Kidney (tissue), 14 donors: ENCODE measurements around the gene FABP2. TPM values are rescaled to one million over a fixed set of nuclear protein-coding genes. Genes with fewer than 3 reads are reported as not detected.
A peak's percentile ranks its signal among the peaks of the same experiment; 100 is the strongest.

Experiments
- DNase-seq, 5 donors: peaks; one replicate each; pipeline ENCODE4 v3.0.0-alpha.2; 2013 to 2020
- FAIRE-seq: peaks from 2 replicates; lab custom pipeline; 2012; peaks lifted over from hg19 to GRCh38; lab: Jason Lieb, UNC
- H3K27ac ChIP-seq, 2 donors: one replicate each; pipeline ENCODE4 v1.7.0; 2013; ENCODE audit warnings: low read depth in 2 of 2, low read length in 2 of 2, inconsistent platforms in 1 of 2
- H3K27me3 ChIP-seq: one replicate; pipeline ENCODE4 v1.7.1; 2013; ENCODE audit warnings: low read length, inconsistent platforms; ENCODE audit not compliant: control insufficient read depth, insufficient read depth
- H3K36me3 ChIP-seq, 3 donors: one replicate each; pipeline versions ENCODE4 v1.7.0 to v1.7.1; 2013; ENCODE audit warnings: low read length in 3 of 3, control low read depth in 1 of 3, inconsistent platforms in 1 of 3; ENCODE audit not compliant: insufficient read depth in 3 of 3, control insufficient read depth in 2 of 3
- H3K4me1 ChIP-seq, 3 donors: one replicate each; pipeline versions ENCODE4 v1.7.0 to v1.7.1; 2013; ENCODE audit warnings: low read length in 3 of 3, inconsistent platforms in 1 of 3, low read depth in 1 of 3; ENCODE audit not compliant: control insufficient read depth in 2 of 3, insufficient read depth in 2 of 3
- H3K4me3 ChIP-seq, 3 donors: one replicate each; pipeline versions ENCODE4 v1.7.0 to v1.8.1; 2013; ENCODE audit warnings: low read length in 3 of 3, control low read depth in 1 of 3, inconsistent platforms in 1 of 3
- H3K9ac ChIP-seq, 3 donors: one replicate each; pipeline versions ENCODE4 v1.7.0 to v1.7.1; 2013; ENCODE audit warnings: low read length in 3 of 3, control low read depth in 1 of 3, inconsistent platforms in 1 of 3
- H3K9me3 ChIP-seq, 3 donors: one replicate each; pipeline versions ENCODE4 v1.7.0 to v1.7.1; 2013; ENCODE audit warnings: low read length in 3 of 3, control low read depth in 1 of 3, inconsistent platforms in 1 of 3; ENCODE audit not compliant: control insufficient read depth in 2 of 3, insufficient read depth in 1 of 3
- intact Hi-C: fragments of 100-400 bp; cut with DNase I; formaldehyde crosslinking; loops from one replicate; pipeline ENCODE4 v1.11.1; 2022
- polyA plus RNA-seq: library from polyadenylated mRNA; stranded (reverse); fragments of 350-450 nt; fragmentation: Illumina TruSeq; extraction: RNeasy Lipid Tissue Mini Kit (QIAGEN cat#74804); gene quantifications from one replicate; pipeline ENCODE4 v1.2.3, GENCODE V29; 2014; ENCODE audit warnings: low read depth, low replicate concordance; ENCODE audit not compliant: insufficient read depth
- total RNA-seq: library from RNA; stranded (reverse); fragmentation: NEBNext Ultra II Directional; extraction: Animal tissue kit (Norgen Biotek cat#: 25700); gene quantifications from one replicate; pipeline ENCODE4 v1.2.1, GENCODE V29; 2021
- TF ChIP-seq, protein P1 (sequence below): IDR thresholded peaks from 3 replicates; pipeline ENCODE4 v1.5.1; 2012; ENCODE audit warnings: mild to moderate bottlenecking, moderate library complexity, borderline replicate concordance; ENCODE audit not compliant: insufficient read depth; ENCODE audit errors: extremely low read depth
- donor health status: control.
- donor health status: control.
- donor health status: control.
- donor health status: control.
- donor health status: control.
- donor health status: DM: yes; HTN: yes; CAD: no.
- donor health status: Normal renal cell carcinoma (clear cell type).

Gene FABP2
- total and polyA plus RNA-seq, 2 donors from 2014 or later = not detected

DNA sequence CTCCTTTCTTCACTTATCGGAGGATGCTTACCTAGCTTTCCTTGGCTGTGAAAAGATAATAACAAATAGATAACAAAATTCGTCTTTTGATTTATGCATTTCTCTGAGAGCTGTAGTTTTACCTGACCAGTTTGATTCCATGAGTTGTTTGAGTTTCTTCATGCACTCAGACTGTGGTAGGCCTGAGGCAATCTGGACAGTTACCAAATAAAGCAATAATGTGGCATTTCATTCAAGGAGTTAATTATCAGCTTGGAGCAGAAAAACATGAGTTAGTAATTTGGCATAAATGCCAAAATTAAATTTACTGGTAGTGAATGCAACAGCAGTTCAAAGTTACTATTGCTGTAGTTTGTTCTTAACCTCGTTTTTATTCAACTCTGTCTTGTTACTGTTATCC is 53.5 kb downstream of the FABP2 start:
- H3K36me3 ChIP-seq = peaks cover 0 to 21% (median 8%) of the 10 kb centered on the region in 3 donors
- TF ChIP-seq, protein P1, sequence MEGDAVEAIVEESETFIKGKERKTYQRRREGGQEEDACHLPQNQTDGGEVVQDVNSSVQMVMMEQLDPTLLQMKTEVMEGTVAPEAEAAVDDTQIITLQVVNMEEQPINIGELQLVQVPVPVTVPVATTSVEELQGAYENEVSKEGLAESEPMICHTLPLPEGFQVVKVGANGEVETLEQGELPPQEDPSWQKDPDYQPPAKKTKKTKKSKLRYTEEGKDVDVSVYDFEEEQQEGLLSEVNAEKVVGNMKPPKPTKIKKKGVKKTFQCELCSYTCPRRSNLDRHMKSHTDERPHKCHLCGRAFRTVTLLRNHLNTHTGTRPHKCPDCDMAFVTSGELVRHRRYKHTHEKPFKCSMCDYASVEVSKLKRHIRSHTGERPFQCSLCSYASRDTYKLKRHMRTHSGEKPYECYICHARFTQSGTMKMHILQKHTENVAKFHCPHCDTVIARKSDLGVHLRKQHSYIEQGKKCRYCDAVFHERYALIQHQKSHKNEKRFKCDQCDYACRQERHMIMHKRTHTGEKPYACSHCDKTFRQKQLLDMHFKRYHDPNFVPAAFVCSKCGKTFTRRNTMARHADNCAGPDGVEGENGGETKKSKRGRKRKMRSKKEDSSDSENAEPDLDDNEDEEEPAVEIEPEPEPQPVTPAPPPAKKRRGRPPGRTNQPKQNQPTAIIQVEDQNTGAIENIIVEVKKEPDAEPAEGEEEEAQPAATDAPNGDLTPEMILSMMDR = no peak
- H3K27me3 ChIP-seq = no peaks in the 10 kb centered on the region
- no peaks in the 10 kb centered on the region for H3K9me3 ChIP-seq
- H3K4me1 ChIP-seq = peaks cover 0 to 8% (median 0%) of the 10 kb centered on the region in 3 donors
- FAIRE-seq (peak; percentile 86), DNase-seq (peak in 2 of 5 donors; percentile 20 to 32)
- no peak overlapping the region for H3K27ac ChIP-seq
- H3K4me3 ChIP-seq = no peak overlapping the region
- intact Hi-C loops = no loop called here
- H3K9ac ChIP-seq = no peak overlapping the region

Other genes starting within 250 kb of the FABP2 start
- 0.19 TPM for gene MYOZ2, start 186.3 kb downstream of the FABP2 start, total RNA-seq
- gene MYOZ2, start 186.3 kb downstream of the FABP2 start, polyA plus RNA-seq = 0.77 TPM
- gene USP53, start 109.4 kb downstream of the FABP2 start, total RNA-seq = 59.9 TPM
- gene USP53, start 109.4 kb downstream of the FABP2 start, polyA plus RNA-seq = 8.4 TPM